HG03439 (cell line): ENCODE measurements around the gene SH3D19.

ENCODE experiments used
- ATAC-seq: cut with Tn5 transposase; IDR thresholded peaks from one replicate; pipeline ENCODE4 v1.9.1; 2021; ENCODE audit warnings: mild to moderate bottlenecking, moderate library complexity; ENCODE audit not compliant: unreplicated experiment

The SH3D19 gene

DNA sequence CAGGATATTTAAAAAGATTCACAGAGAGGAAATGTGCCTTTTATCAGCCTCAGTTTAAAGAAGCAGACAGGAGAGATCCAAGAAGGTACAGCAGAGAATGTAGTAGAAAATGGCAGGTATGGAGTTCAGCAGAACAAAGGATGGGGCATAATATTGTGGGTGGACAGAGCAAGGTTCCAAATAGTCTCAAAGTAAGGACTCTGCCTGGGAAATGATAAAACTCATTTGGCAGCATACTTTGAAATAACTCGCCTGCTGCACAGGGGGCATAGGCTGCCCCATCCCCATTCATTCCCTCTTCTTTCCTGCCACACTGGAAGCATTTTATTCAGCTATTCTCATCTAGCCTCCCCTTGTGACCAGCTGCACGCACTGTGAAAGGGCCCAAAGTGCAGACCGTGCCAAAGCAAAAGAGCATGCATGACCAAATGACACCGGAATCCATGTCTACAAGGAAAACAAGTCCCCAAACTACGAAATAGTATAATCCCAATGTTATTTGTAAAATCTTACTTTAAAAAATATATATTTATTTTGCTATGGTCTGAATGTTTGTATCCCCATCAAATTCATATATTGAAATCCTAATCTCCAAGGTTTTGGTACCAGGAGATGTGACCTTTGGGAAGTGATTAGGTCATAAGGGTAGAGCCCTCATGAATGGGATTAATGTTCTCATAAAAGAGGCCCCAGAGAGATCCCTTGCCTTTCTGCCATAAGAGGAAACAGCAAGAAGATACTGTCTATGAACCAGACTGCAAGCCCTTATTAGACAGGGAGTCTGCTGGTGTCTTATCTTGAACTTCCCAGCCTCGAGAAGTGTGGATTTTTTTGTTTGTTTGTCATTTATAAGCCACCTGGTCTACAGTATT is 125.8 kb downstream of the SH3D19 start:
- no peak for ATAC-seq

DNA sequence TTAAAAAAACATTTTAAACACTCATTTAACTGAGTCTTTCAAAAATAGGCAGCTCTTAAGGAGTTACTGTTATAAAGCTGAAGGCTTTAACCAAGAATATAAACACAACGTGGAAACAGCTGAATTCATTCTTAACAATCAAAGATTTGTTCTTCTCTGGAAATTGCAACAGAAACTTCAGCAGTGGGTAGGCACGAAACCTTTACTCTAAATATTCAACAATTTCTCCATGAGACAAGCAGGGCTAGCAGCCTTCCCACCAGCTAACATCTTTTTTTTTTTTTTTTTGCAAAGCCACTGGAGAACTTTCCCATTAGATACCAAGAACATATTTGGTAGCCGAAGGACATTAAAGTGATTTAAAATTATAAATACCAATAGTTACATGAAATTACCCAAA is 126.7 kb downstream of the SH3D19 start:
- no peak for ATAC-seq

DNA sequence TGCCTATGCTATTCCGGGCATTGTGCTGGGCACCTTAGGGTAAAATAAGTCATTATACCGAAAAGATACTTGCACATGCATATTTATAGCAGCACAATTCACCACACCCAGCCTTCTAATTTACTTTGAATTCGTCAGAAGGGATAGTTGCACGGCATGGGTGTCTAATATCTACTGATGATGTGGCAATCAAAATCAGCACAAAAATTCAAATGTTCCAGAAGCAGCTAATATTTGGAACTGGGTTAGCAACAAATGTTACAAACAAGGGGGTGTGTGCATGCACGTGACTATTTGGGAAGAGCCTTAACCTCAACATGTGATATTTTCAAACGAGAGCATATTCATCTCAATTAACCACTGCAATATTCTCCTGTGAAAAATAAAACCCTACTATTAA is 128.2 kb downstream of the SH3D19 start:
- ATAC-seq: no peak

DNA sequence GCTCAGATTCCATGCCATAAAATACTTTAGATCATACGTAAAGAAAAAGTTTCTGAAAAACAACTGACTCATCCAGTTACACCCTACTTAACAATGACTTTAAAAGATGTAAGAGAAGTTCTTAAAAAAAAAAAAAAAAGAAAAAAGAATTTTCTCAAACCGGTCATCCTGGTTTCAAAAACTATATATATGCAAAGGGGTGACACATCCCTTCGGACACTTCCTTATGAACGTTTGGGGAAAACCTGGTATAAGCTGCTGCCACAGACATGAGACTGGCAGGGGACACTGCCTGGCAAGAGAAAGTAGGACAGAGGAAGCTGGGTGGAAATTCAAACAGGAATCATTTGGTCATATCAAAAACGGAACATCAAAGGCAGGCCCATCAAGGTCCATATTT is 129.6 kb downstream of the SH3D19 start:
- no peak for ATAC-seq

DNA sequence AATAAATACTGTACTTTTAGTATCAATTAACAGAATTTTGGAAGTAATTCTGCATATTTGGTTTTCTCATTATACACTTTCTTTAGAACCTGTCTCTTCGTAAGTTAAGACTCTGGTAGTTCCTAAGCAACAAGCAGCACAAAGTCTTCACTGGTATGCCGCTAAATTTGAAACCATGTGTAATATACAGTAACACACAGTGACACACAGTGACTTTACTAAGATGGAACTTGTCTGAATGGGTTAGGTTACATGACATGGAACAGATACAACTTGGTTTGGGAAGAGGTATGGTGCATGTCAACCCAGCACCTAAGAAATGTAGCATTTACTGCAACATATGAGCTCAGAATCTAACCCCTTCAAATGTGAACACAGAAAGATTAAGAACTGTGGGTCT is 132.0 kb downstream of the SH3D19 start:
- ATAC-seq: no peak

DNA sequence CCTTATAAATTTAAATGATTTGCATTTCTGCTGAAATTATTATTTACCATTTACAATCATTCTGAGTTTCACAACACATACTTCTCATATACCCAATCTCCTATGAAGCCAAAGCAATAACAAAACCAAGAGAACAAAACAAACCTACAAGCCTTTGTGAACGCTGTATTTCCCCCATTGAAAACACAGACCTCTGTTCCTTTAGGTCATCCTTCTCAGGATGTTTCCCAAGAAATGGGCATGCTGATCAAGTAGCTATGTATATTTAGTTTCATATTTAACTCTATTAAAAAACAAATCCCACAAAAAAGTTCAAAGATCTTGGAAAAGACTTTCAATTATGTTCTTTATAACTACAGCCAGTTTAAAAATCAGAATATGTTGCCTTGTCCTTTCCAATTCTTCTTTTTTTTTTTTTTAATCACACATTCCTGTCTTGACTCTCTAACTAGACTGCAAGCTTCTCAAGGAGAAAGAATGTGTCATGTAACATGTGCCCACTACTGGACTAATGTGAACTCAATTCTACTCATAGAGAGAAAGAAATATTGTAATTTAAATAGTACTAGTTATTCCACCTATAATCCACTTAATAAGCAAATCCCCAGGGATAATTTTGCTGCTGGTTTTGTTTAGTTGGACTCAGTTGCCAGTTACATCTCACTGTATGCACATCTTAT is 132.7 kb downstream of the SH3D19 start:
- ATAC-seq: no peak

DNA sequence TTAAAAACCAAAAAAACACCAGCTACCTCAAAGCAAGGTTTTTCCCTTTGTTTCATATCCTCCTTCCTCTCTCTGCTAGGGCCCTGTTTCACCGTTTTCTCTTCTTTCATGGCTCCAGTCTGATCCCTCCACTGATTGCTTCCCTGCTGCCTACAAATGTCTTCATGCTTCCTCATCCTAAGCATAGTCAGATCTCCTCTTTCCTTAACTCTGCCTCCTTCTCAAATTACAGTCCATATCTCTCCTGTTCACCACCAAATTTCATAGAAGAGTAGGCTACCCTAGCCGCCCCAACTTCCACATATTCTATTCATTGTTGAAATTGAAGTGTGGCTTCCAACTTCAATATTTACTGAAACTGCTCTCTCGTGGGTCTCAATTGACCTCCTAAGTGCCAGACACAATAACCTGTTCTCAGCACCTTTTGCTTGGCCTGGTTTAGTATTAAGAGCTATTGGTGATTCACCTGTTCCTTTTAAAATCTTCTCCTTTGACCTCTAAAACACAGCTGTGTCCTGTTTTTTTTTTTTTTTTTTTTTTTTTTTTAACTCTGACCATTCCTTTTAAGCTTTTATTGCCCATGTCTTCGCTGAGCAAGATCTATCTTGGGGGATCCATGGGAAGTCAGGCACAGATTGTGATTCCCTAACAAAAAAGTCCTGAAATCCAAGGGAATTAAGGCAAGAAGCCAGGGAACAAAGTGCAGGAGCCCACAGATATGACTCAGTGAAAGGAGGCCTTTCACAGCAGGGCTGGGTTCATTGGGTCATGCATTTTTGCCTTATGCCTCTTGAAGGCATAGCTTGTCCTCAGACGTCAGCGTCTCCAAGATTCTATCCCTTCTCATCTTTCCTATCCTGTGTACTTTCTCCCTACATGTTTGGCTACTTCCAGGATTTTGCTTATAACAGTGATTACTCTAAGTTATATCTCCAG is 140.6 kb downstream of the SH3D19 start:
- ATAC-seq: no peak

DNA sequence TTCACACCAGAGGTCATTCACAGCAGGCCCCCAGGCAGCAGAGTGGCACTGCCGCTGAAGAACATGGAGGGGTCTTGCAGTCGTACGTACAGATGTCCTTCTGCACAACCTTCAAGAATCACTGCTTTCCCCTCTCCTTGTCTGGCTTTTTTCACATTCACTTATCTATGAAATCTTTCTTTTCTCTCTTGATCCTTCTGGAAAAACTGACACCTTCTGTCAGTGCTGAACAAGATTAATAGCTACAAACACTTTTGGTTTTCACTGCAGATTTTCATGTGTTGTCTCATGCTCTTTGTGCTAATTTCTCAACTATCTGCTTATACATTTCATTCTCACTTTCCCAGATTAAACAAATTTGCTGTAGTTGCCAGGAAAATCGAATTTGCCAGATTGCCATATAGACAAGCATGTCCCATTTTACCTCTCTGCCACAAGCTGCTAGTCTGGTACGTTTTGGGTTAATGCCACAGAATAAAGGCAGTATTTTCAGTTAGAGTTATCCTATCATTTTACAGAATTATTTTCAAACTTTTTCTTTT is 142.9 kb downstream of the SH3D19 start:
- ATAC-seq: no peak

DNA sequence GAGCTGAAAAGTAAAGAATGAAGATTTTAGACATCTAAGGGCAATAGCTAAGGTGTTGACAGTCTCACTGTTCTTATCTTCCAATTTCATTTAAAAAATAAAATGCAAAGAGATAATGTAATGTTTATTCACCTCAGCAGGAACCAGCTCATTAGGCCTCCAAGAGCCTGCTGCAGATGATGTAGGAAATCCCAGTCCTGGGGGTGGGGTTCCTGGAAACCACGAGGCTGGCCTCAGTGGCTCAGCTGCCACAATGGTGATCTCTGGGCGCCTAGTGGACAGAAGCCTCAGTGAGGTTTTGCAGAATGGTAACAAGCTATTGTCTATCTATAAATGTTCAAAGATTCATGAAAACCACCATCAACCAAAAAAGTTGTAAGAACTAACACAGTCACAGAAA is 148.7 kb downstream of the SH3D19 start:
- no peak for ATAC-seq

DNA sequence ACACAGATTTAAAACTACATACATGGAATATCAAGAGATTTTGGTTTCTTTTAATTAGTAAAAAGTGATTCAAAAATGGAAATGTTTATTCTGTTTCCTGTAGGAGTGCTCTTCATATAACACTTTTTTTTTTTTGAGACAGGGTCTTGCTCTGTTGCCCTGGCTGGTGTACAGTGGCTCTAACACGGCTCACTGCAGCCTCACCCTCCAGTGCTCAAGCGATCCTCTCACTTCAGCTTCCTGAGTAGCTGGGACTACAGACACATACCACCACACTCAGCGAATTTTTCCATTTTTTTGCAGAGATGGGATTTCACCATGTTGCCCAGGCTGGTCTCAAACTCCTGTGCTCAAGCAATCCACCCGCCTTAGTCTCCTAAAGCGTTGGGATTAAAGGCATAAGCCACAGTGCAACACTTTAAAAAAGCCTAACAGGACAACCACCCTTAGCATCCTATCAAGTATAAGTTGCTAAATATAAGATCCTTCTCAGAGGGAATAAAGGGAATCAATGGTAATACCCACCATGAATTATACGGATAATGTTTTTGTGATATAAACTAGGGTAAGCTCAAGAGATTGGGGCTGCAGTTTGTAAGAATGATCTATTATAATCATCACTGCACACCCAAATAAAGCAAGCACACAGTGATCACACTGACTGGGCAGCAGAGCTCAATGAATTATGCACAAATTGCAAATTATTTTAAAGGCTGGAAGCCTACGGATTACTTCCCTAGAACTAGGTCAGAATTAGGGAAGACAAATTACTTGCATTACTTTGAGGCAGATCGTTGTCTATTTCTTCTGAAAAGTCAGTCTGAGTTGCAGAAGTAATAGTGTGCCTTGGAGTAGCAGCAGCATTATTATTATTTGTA is 149.4 kb downstream of the SH3D19 start:
- no peak for ATAC-seq

DNA sequence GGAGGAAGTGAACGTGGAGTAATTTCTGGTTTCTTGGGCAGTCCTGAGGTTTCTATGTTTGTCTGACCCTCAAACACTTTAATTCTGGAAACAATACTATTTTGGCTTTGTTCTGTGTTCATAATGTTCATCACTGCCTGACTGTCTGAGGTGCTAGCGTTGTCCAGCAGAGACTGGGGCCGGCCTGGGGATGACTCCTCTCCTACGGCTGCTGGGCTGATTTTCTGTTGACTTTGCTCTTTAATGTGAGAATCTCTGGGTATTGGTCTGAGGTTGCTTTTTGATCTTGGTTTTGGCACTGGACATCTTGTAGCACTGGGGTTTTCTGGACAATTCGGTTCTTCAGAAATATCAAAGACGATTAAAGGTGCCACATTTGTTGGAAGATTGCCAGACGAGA is 150.2 kb downstream of the SH3D19 start:
- no peak for ATAC-seq

DNA sequence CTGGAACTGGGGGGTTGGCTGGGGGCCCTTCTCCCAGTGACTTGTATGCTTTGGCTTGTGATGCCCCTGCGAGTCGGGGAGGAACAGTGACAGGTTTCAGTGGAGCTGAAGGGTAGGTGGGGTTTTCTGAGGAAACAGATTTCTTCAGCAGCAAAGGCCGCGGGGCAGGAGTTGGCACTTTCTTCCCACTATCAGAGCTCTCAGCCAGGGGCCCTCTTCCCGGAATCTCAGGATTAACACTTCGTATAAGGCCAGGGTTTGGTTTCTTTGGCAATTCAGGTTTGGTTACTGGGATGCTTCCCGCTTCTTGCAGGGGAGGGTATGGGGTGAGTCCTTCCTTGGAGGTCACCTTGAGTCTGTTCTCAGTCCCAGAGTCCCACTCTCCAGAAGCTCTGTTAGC is 150.6 kb downstream of the SH3D19 start:
- no peak for ATAC-seq

DNA sequence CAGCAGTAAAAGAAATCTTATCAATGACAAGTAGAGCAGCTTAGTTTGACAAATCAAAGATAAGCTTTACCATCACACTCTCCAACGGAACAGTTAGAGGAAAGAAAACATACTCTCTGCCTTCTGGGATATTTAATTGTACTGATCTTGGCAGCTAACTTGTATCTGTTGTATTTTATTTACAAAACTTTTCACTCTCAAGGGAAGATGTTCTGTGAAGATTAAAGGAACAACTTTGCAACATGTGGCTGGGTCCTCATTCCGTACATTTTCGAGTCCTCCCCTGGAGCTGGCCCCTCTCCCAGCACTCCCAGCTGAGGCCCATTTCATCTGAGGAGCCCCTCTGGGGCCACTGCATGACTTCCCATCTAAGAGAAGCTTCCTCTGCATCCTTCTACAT is 151.5 kb downstream of the SH3D19 start:
- ATAC-seq: no peak

DNA sequence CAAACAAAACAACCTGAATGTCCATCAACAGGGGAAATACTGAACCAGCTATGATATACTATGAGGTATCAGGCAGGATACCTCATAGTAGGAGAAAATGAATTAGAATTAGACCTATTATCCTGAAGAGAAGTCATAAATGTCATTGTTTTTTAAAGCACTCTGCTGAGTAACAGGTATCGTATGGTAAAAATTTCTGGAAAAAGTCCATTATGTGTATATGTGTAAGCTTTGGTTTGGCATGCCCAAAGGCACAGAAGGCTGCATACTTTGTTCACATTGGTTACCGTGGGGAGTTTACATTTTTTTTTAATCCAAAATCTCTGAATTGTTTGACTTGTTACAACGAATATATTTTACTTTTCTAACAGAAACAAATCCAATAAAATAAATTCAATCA is 155.5 kb downstream of the SH3D19 start:
- no peak for ATAC-seq

DNA sequence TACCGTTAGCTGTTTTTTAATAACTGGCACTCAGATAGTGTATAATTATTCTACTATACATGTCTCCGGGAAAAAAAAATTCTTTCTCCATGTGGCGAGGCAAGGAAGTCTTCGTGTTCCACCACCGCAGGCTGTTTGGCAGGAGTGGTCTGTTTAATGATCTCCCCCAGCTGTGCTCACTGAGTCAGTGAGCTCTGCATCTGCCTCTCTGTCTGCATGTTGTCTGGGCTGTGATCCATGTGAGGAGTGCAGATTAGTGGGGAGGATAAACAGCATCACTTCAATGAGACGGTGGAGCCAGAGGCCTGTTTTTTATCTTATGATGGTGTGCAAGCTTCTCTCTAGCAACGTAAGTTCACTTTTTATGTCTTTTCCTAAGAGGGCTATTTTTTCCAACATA is 156.2 kb downstream of the SH3D19 start:
- ATAC-seq: no peak

DNA sequence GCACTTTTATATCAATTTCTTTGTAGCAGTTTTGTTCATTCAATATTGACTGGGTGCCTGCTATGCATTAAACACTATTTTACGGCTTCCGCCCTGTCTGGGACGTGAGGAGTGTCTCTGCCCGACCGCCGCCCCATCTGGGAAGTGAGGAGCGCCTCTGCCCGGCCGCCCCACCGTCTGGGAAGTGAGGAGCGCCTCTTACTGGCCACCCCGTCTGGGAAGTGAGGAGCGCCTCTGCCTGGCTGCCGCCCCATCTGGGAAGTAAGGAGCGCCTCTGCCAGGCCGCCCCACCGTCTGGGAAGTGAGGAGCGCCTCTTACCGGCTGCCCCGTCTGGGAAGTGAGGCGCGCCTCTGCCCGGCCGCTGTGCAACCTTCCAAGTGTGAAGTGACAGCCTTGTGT is 157.8 kb downstream of the SH3D19 start:
- no peak for ATAC-seq

DNA sequence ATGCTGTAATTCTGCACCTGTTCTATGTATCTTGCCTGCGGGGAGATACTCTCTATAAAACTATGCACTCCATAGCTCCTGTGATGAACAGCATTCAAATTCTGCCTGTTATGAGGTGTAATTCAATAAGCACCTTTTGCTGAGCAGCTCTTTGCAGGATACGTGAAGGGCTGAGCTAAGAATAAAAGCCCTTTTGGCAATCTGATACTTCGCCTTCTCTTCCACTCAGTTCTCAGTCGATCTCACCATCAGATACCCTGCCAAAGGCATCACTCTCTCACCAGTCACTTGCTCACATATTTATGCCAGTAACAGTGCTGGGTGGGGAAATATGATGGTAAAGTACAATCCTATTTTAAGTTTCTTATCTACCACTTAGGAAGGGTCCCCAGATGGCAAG is 158.8 kb downstream of the SH3D19 start:
- ATAC-seq: no peak

DNA sequence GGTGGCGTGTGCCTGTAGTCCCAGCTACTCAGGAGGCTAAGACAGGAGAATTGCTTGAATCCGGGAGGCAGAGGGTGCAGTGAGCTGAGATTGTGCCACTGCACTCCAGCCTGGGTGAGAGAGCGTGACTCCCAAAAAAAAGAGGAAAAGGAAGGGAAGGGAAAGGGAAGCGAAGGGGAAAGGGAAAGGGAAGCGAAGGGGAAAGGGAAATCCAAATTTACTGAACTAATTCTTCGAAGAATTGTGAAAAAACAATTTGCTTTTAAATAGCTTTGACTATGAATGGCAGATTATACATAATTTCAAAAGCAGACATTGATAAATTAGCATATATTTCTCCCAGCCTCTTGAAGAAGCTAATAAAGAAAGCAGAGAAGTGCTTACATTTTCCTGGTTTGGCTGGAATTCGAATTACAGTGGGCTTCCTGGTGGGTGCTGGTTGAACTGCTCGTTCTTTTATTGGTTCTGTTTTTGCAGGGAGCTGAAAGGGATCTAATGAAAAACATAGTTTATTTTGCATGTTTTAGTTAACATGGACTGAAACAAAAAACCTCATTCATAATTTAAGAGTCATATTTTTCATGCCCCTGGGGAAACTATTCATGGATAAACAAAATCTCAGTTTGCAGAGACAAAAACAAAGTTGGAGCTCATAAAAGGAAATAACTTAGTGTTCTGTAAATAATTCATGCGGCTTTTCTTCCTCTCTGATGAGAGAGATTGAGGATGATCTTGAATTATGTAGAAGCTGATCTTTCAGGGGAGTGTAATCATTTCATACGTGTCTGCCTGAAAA is 160.0 kb downstream of the SH3D19 start:
- no peak for ATAC-seq

DNA sequence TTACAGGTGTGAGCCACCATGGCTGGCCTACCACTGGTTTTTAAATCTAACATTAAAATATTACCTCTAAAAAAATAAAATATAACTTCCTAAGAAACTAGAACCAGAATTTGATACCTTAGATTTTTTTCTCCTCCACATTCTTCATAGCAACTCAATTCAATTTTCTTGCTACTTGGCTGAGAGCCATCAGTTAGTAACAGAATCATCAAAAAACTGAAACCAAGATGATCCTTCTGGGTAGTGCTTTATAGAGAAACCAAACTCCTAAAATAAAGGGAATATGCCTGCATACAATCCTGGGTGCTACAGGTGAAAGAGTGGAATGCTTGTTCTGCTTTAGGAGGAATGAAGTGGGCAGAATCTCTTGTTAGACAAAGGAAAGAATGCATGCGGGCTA is 161.6 kb downstream of the SH3D19 start:
- ATAC-seq: no peak
